Ovary (tissue), 9 donors: ENCODE measurements around the gene BCAT1. TPM values are rescaled to one million over a fixed set of nuclear protein-coding genes. Genes with fewer than 3 reads are reported as not detected.

ENCODE experiments used
- DNase-seq, 5 donors: peaks; one replicate each; pipeline ENCODE4 v3.0.0-alpha.2; 2019 to 2020
- H3K27ac ChIP-seq, 2 donors: fragments of 200-600 bp; one replicate each; pipeline versions ENCODE4 v1.5.1 to v1.8.0; 2019 to 2022
- H3K27me3 ChIP-seq: fragments of 200-600 bp; one replicate; pipeline ENCODE4 v1.8.0; 2022
- H3K36me3 ChIP-seq: fragments of 200-600 bp; sonication (generic); one replicate; pipeline ENCODE4 v1.5.1; 2019
- H3K4me1 ChIP-seq: one replicate; pipeline ENCODE4 v1.8.1; 2013; ENCODE audit warnings: mild to moderate bottlenecking, moderate library complexity; ENCODE audit not compliant: insufficient read depth
- H3K4me3 ChIP-seq: fragments of 200-600 bp; sonication (generic); one replicate; pipeline ENCODE4 v1.5.1; 2017
- H3K9me3 ChIP-seq, 2 donors: fragments of 200-600 bp in 1 of 2; sonication (generic) in 1 of 2; one replicate each; pipeline versions ENCODE4 v1.5.1 to v1.8.1; 2013 to 2019; ENCODE audit warnings: mild to moderate bottlenecking in 1 of 2, moderate library complexity in 1 of 2
- CTCF ChIP-seq, 3 donors: fragments of 450-650 bp in 2 of 3; fragments of 200-600 bp in 1 of 3; IDR thresholded peaks; one replicate each; pipeline versions ENCODE4 v1.5.1 to v1.8.0; 2016 to 2022; ENCODE audit warnings: antibody characterized with exemption in 3 of 3, mild to moderate bottlenecking in 1 of 3
- EP300 ChIP-seq: sonication (generic); formaldehyde crosslinking; IDR thresholded peaks from one replicate; pipeline ENCODE4 v1.6.1; 2017; ENCODE audit warnings: antibody characterized with exemption
- POLR2A ChIP-seq: fragments of 450-650 bp; IDR thresholded peaks from one replicate; pipeline ENCODE4 v1.6.1; 2017; ENCODE audit warnings: antibody characterized with exemption, mild to moderate bottlenecking, moderate library complexity
- WGBS, 3 donors: extraction: QIAGEN DNeasy Blood & Tissue Kit in 1 of 3; methylation state at CpG; one replicate each; pipeline versions ENCODE4 v1.1.5 to v1.1.7; 2013 to 2017; 5-methylcytosine and 5-hydroxymethylcytosine counted together
- intact Hi-C, 4 donors: fragments of 100-400 bp; cut with DNase I; formaldehyde crosslinking; loops; one replicate each; pipeline versions ENCODE4 v1.11.0 to v1.15.1; 2022 to 2023
- polyA plus RNA-seq, 2 donors: library from polyadenylated mRNA; stranded (reverse); fragments of 200-250 nt in 1 of 2; fragments of 350-450 nt in 1 of 2; fragmentation: Illumina TruSeq in 1 of 2; extraction: RNeasy Lipid Tissue Mini Kit (QIAGEN cat#74804) in 1 of 2; gene quantifications; one replicate each; pipeline ENCODE4 v1.2.3, GENCODE V29; 2013 to 2014
- total RNA-seq, 7 donors: library from RNA; depleted of rRNA in 2 of 7; stranded (reverse); fragments of >200 nt in 2 of 7; fragmentation: NEBNext Ultra II Directional in 3 of 7; extraction: Animal tissue kit (Norgen Biotek cat#: 25700) in 3 of 7; gene quantifications; one replicate each; pipeline versions ENCODE4 v1.1.0 to v1.2.4, GENCODE V29; 2016 to 2023
- donor health status: DM: no; HTN: no; CAD: no; lungs with moderate emphysema.
- donor health status: DM: no; HTN: no; CAD: no.
- donor health status: Bipolar disorder and iron deficiency.
- donor health status: DM: yes; HTN: yes; CAD: no.
- donor health status: DM: no; HTN: no; CAD: no.
- donor health status: DM: yes; HTN: yes; CAD: no.

Gene BCAT1
- total and polyA plus RNA-seq, 9 donors, result 12.0 to 106 (median 31.7) TPM

- Histone ChIP-seq H3K4me1 (no peaks in the 10 kb centered on the region), H3K4me3 (no peak overlapping the region), H3K27ac (no peak overlapping the region), H3K9me3 (no peaks in the 10 kb centered on the region), H3K36me3 (no peaks in the 10 kb centered on the region), H3K27me3 (no peaks in the 10 kb centered on the region)
- intact Hi-C loops, result no loop called here
- DNase-seq, result no peak
- TF ChIP-seq POLR2A, result no peak
- TF ChIP-seq CTCF (IDR thresholded peaks at IDR 0.05), result no peak
- no peak for TF ChIP-seq EP300
- 94 to 99% (median 98%) methylated on average over 1 of the region's 1 CpG for WGBS, 3 donors
These were observed 33.3 kb upstream of the BCAT1 start for GRCh38 chr12:24982250-24982649.

- no peak for TF ChIP-seq CTCF (IDR thresholded peaks at IDR 0.05)
- TF ChIP-seq POLR2A, result no peak
- no peak for TF ChIP-seq EP300
- intact Hi-C loops, result no loop called here
- Histone ChIP-seq H3K4me1 (no peaks in the 10 kb centered on the region), H3K4me3 (no peak overlapping the region), H3K27me3 (no peaks in the 10 kb centered on the region), H3K36me3 (no peaks in the 10 kb centered on the region), H3K27ac (no peak overlapping the region), H3K9me3 (no peaks in the 10 kb centered on the region)
- DNase-seq, result no peak
- WGBS, 3 donors, result 79 to 84% (median 82%) methylated on average over 8 of the region's 8 CpGs
These were observed 31.3 kb upstream of the BCAT1 start for GRCh38 chr12:24979976-24980730.

GRCh38 chr12:24979329-24979728 is 30.4 kb upstream of the BCAT1 start:
- Histone ChIP-seq H3K36me3 (no peaks in the 10 kb centered on the region), H3K27ac (no peak overlapping the region), H3K4me3 (no peak overlapping the region), H3K27me3 (no peaks in the 10 kb centered on the region), H3K4me1 (no peaks in the 10 kb centered on the region), H3K9me3 (no peaks in the 10 kb centered on the region)
- TF ChIP-seq CTCF (IDR thresholded peaks at IDR 0.05) (no peak), EP300 (no peak), POLR2A (no peak)
- intact Hi-C loops, result no loop called here
- 86 to 90% (median 86%) methylated on average over 5 of the region's 5 CpGs for WGBS, 3 donors
- DNase-seq, result no peak

- no peak for TF ChIP-seq POLR2A
- no peak for TF ChIP-seq EP300
- no peak for TF ChIP-seq CTCF (IDR thresholded peaks at IDR 0.05)
- no peaks in the 10 kb centered on the region for H3K27me3 ChIP-seq
- H3K27ac ChIP-seq, result no peak overlapping the region
- no peak for DNase-seq
- H3K36me3 ChIP-seq, result no peaks in the 10 kb centered on the region
- H3K4me3 ChIP-seq, result no peak overlapping the region
- H3K9me3 ChIP-seq, result no peaks in the 10 kb centered on the region
- WGBS, 3 donors, result 28 to 69% (median 47%) methylated on average over 1 of the region's 1 CpG
- intact Hi-C loops, result no loop called here
- H3K4me1 ChIP-seq, result no peaks in the 10 kb centered on the region
These were observed 28.8 kb upstream of the BCAT1 start for GRCh38 chr12:24977711-24978110.
